HG02588 (cell line): ENCODE data around the gene DLG2.
A peak's percentile ranks its signal among the peaks of the same experiment; 100 is the strongest.

Experiments used
- ATAC-seq: cut with Tn5 transposase; IDR thresholded peaks from one replicate; pipeline ENCODE4 v1.9.1; 2021; ENCODE audit warnings: mild to moderate bottlenecking, moderate library complexity; ENCODE audit not compliant: unreplicated experiment

The DLG2 gene

GRCh38 chr11:85133636-85134035 lies 493.5 kb downstream of the DLG2 start:
- ATAC-seq, result no peak

DNA sequence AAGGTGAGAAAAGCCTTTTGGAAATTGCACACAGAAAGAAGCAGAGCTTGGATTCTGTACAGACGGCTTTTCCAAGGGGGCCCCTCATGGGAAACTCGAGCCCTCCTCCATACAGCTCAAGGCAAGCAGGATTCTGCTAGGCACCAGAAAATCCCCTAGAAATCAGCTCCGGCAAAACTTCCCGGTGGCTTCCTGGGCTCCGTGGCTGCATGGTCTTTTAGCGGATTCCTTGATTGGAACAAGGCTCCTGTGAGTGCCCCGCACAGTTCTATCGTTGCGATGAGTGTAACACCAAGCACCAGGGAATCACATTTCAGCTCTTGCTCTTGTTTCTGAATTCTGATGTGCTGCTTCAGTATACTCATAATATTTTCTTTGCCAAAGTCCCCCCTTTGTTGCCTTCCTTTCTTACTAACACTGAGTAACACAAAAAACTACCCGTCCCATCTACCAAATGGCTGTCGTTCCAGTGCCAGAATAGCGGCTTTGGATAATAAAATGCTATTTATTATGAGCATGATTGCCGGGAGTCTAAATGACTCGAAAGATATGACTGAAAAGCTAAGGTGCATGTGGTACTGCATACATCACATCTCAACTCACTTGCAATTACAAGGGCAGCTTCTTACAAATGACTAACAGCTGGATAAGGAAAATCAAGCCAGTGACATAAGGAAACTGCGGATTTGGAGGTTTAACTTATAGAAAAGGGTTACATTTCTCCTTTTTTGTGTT lies 494.1 kb downstream of the DLG2 start:
- ATAC-seq, result no peak

GRCh38 chr11:85127349-85127748 lies 499.8 kb downstream of the DLG2 start:
- ATAC-seq, result no peak

DNA sequence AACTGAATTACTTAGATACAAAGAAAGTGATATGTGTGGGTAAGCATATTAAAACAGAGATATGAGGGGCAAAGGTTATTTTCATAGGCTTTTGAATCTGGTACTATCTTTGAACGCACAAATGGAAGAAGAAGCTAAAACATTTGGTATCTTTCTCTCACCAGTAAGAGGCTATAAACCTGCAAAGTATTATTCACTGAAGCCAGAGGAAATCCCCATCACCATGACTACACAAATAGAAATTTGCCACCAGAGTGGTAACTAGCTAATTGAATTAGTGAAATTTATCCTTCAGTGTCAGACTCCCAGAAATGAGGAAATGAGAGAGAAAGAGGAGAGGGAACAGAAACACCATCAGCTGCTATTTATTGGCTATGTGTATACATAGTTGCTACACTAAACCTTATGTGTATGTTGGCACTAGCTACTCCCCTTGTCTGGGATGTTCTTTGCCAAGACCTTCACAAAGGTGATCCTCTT lies 503.4 kb downstream of the DLG2 start:
- peak; percentile 93 for ATAC-seq

DNA sequence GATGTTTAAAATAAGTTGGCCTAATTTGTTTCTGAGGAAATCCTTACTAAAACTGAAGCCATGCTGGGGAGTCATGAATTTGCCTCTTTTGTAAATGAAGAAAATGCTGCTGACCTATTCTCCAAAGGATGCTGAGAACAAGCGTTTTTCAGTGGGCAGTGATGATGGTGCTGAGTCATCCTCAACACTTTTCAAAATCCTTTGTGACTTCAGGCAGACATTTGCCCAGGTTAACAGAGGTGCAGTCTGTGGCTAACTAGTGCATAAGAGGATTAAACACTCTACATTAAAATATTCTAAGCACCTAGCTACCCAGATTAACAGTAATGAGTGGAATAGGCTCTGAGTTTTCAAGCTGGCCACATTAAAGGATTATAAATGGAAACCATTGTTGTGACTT lies 509.0 kb downstream of the DLG2 start:
- no peak for ATAC-seq

- ATAC-seq, result no peak
Measured at GRCh38 chr11:85115798-85116197, 511.3 kb downstream of the DLG2 start.

DNA sequence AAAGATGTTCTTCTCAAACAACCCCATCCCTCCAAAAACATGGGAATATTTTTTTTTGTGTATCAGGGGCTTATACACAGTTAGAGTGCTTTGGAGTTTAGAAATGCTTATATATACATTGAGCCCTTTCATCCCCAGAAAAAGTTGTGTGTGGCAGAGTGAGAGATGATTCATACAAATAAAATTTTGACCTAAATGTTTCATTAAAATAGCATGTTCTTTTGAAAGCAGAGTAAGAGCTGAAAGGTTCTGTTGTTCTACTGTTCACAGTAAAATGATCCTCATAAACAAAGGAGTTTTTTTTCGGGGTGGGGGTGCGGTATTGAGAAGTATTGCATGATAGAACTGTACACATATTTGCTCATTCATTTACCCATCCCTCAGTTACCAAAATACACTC lies 512.4 kb downstream of the DLG2 start:
- ATAC-seq, result no peak

GRCh38 chr11:85110246-85110645 lies 516.9 kb downstream of the DLG2 start:
- ATAC-seq, result peak; percentile 88

DNA sequence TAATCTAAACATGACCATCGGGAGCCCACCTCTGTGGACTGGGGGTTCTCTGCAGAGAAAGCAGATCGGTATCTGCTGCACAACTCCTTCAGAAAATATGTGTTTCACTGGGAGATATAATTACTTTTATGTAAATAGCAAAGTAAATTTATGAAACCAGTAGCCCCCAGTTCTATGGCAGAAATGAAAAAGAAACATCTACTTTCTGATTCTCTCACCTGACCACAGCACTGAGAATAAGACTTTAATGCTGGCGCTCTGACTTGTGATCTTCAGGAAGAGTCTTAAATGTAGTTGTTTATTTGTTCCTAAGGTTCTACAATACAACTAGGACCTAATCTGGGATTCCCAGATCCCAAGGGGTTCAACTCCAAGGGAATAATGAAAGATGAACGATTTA lies 518.0 kb downstream of the DLG2 start:
- ATAC-seq, result peak; percentile 69

DNA sequence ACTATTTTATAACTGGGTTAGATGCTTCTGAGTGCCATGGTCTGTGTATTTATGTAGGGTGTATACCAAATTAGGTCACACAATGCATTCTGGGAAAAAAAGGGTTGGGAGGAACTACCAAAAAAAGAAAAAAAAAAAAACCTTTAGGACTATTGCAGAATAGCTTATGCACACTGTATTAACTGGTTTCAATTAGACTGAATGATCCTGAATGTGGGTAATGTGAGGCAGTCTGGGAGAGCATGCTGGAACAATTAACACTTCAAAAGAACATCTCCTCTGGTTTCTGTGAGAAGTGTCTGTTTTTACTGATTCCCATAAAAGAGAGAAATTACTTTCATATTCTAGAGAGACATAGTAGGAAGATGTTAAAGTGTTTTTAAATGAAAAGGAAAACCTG lies 521.3 kb downstream of the DLG2 start:
- ATAC-seq, result no peak

GRCh38 chr11:85099522-85099921 lies 527.6 kb downstream of the DLG2 start:
- ATAC-seq, result no peak

DNA sequence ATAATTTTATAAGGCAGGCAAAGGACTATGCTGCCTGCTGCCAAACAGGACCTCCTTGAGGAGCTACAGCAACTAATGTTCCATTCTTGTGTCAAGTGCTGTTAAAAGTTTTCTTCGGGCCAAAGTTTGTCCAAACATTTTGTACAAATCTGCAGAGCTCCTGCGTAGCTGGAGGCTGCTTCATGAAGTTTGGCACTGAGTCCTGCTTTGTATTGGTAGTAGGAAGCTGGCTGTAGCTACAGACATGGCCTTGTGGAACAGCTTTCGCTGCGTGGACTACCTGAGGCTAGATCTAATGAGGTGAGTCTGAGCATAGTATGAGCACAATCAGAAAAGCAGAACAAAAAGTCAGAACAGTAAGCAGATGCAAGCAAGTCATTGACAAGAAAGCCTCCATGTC lies 528.1 kb downstream of the DLG2 start:
- ATAC-seq, result no peak

- ATAC-seq, result no peak
Measured at GRCh38 chr11:85096939-85097338, 530.2 kb downstream of the DLG2 start.

DNA sequence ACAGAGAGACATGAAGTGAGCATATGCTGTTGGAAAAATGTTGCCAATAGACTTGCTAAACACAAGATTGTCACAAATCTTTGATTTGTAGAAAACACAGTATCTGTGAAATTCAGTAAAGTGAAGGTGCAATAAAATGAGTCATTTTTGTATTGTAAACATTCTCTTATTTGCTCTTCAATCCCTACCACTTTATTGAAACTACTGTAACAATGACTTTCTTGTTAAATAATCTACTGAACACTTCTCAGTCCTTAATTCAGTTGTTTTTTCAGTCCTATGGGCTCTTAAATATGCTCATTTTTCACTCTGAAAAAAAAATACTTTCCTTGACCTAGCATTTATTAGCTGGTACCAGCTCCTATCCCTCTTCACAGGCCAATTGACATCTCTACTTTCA lies 531.9 kb downstream of the DLG2 start:
- ATAC-seq, result no peak

DNA sequence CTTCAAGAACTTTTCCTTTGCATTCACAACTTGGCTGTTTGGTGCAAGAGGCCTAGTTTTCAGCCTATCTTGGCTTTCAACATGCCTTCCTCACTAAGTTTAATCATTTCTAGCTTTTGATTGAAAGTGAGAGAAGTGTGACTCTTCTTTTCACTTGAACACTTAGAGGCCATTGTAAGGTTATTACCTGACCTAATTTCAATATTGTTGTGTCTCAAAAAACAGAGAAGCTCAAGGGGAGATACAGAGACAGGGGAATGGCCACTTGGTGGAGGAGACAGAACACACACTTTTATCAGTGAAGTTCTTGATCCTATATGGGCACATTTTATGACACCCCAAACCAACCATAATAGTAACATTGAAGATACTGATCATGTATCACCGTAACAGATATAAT lies 532.3 kb downstream of the DLG2 start:
- no peak for ATAC-seq

GRCh38 chr11:85089654-85090053 lies 537.5 kb downstream of the DLG2 start:
- ATAC-seq, result peak; percentile 46

DNA sequence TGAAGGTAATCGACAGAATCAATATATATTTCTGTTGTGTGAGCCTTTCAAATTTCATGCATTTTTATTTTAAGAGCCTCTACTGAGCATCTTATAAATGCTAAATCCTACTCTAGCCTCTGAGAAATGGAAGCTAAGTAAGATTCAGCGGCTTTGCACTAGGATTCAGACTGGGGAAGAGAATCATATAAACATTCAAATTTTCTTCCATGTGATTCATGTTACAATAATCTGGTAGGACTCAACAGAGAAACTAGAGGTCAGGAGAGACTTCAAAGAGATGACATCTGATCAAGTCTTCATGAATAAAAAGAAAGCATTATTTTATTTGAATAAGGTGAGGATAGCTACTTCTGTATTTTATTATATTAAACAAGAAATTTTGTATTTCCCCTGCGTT lies 538.9 kb downstream of the DLG2 start:
- ATAC-seq, result no peak

- ATAC-seq, result no peak
Measured at GRCh38 chr11:85086504-85087284, 540.5 kb downstream of the DLG2 start.

GRCh38 chr11:85076535-85077330 lies 550.4 kb downstream of the DLG2 start:
- no peak for ATAC-seq

DNA sequence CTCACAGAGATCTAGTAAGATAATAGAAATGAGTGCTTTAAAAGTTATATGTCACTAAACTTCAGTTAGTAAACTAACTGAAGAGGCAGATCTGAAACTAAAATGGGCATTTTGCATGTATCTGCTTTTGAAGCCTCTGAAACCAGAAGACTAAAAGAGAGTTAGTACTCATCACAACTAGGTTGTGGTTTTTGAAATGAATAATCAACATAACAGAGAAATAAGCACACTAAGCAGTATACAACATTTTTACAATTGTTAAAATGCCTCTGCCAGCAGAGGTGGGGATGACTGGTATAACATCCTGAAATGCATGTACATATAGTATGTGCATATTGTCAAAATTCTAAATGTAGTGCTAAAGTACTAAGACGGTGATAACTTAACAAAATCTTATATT lies 564.5 kb downstream of the DLG2 start:
- peak; percentile 100 for ATAC-seq

- no peak for ATAC-seq
Measured at GRCh38 chr11:85052636-85053035, 574.5 kb downstream of the DLG2 start.
